Measurements from ENCODE around the gene SRC.

DNA sequence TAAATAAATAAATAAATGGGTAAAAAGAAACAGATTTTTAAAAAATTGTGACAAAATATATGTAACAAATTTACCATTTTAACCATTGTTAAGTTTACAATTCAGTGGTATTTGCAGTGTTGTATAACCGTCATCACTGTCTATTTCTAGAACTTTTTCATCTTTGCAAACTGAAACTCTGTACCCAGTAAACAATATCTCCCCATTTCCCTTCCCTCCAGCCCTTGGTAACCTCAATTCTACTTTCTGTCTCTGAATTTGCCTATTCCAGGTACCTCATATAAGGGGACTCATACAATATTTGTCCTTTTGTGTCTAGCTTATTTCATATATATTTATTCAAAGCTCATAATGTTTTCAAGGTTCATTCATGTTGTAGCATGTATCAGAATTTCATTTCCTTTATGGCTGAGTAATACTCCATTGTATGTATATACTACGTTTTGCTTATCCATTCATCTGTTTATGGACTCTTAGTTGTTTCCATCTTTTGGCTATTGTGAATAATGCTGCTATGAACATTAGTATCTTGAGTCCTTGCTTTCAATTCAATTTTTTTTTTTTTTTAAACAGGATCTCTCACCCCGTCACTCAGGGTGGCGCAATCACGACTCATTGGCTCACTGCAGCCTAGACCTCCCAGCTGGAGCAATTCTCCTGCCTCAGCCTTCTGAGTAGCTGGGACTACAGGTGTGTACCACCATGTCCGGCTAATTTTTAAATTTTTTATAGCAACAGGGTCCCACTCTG lies 47.6 kb upstream of the SRC start:
- TF ChIP-seq, protein P1, sequence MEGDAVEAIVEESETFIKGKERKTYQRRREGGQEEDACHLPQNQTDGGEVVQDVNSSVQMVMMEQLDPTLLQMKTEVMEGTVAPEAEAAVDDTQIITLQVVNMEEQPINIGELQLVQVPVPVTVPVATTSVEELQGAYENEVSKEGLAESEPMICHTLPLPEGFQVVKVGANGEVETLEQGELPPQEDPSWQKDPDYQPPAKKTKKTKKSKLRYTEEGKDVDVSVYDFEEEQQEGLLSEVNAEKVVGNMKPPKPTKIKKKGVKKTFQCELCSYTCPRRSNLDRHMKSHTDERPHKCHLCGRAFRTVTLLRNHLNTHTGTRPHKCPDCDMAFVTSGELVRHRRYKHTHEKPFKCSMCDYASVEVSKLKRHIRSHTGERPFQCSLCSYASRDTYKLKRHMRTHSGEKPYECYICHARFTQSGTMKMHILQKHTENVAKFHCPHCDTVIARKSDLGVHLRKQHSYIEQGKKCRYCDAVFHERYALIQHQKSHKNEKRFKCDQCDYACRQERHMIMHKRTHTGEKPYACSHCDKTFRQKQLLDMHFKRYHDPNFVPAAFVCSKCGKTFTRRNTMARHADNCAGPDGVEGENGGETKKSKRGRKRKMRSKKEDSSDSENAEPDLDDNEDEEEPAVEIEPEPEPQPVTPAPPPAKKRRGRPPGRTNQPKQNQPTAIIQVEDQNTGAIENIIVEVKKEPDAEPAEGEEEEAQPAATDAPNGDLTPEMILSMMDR (IDR thresholded peaks at IDR 0.05) = no peak
- TF ChIP-seq RFX5 (IDR thresholded peaks at IDR 0.05; ENCODE audit: low read length) (no peak), TCF12 (IDR thresholded peaks at IDR 0.05) (no peak), EP300 (IDR thresholded peaks at IDR 0.05; ENCODE audit: borderline replicate concordance in 1 of 2, low read depth in 1 of 2, low read length in 1 of 2) (no peak), MEF2A (IDR thresholded peaks at IDR 0.05; ENCODE audit: borderline replicate concordance, low read depth) (no peak), POLR2AphosphoS5 (IDR thresholded peaks at IDR 0.05; ENCODE audit: low read depth, low read length) (no peak), SMC3 (IDR thresholded peaks at IDR 0.05; ENCODE audit: low read depth, low read length) (no peak), MXI1 (IDR thresholded peaks at IDR 0.05; ENCODE audit: low read depth, low read length) (no peak), TAF1 (IDR thresholded peaks at IDR 0.05; ENCODE audit: borderline replicate concordance, low read depth, low read length) (no peak), RAD21 (IDR thresholded peaks at IDR 0.05; ENCODE audit: low read length) (no peak), SIN3A (IDR thresholded peaks at IDR 0.05; ENCODE audit: borderline replicate concordance, low read depth, low read length) (no peak)
- TF ChIP-seq, protein P2, sequence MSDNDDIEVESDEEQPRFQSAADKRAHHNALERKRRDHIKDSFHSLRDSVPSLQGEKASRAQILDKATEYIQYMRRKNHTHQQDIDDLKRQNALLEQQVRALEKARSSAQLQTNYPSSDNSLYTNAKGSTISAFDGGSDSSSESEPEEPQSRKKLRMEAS (IDR thresholded peaks at IDR 0.05; ENCODE audit: low read depth) = no peak

Data from SK-N-SH (cell line).